HL-60 (cell line): ENCODE measurements around the gene TJP3.
A peak's percentile ranks its signal among the peaks of the same experiment; 100 is the strongest.

Experiments
- DNase-seq, 2 experiments: peaks; one replicate each; pipeline ENCODE4 v3.0.0-alpha.2; 2010 to 2020; ENCODE audit warnings: low read depth in 1 of 2, low spot score in 1 of 2
- H3K27ac ChIP-seq: fragments of 250-450 bp; sonication (Bioruptor Pico); replicated peaks from 2 replicates; pipeline ENCODE4 v1.5.1; 2020; ENCODE audit warnings: mild to moderate bottlenecking, moderate library complexity
- H3K27me3 ChIP-seq: fragments of 250-450 bp; sonication (Bioruptor Pico); 2 replicates; pipeline ENCODE4 v1.5.1; 2021; ENCODE audit warnings: mild to moderate bottlenecking, moderate library complexity; ENCODE audit not compliant: insufficient read depth, poor library complexity, severe bottlenecking
- H3K4me3 ChIP-seq: replicated peaks from 2 replicates; pipeline ENCODE4 v1.5.1; 2011; ENCODE audit warnings: mild to moderate bottlenecking, control low read depth, low read length; ENCODE audit not compliant: insufficient read depth
- GABPA ChIP-seq: IDR thresholded peaks from 2 replicates; pipeline ENCODE4 v1.6.1; 2012; ENCODE audit warnings: low read depth
- POLR2AphosphoS5 ChIP-seq: IDR thresholded peaks from 2 replicates; pipeline ENCODE4 v1.6.1; 2012; ENCODE audit warnings: low read depth
- SPI1 ChIP-seq: IDR thresholded peaks from 2 replicates; pipeline ENCODE4 v1.6.1; 2012; ENCODE audit warnings: low read depth, mild to moderate bottlenecking, borderline replicate concordance
- TF ChIP-seq, protein P1 (sequence below): IDR thresholded peaks from 2 replicates; pipeline ENCODE4 v1.6.1; 2012; ENCODE audit warnings: low read depth; ENCODE audit not compliant: insufficient replicate concordance
- TF ChIP-seq, protein P2 (sequence below): IDR thresholded peaks from one replicate; pipeline ENCODE4 v1.5.1; 2011; ENCODE audit warnings: low read length, control low read depth, inconsistent platforms; ENCODE audit not compliant: insufficient read depth

TJP3 gene

DNA sequence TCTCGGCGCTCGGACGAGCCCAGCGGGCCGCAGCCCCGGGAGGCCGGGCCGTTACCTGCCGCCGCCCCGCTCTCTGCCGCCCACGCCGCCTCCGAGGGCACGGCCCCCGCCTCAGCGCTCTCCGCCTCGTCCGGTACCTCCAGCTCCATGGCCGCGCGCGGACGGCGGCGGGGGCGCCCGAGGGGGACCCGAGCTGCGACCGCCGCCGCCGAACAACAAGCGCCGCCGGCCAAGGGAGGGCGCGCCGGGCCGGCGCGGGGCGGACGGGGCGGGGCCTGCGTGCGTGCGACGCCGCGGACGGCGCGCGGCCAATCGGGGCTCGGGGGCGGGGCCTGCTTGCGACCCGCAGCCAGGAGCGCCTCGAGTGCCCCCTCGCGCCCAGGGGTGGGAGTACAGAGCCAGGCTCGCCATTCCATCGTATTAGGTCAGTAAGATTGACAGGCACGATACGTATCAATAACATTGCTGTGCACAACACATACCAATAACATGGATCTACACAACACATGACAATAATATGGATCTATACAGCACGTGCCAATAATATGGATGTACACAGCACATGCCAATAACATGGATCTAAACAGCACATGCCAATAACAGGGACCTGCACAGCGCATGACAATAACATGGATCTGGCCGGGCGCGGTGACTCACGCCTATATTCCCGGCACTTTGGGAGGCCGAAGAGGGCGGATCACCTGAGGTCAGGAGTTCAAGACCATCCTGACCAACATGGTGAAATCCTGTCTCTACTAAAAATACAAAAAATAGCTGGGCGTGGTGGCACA lies 7.7 kb upstream of the TJP3 start, which contains the start of gene PIP5K1C:
PIP5K1C (minus strand) TSS at position 227 of the 791 bp plus-strand sequence; CDS start at position 149, 78 bp downstream.
- DNase-seq = peak; percentile 78 to 82
- TF ChIP-seq, protein P1, sequence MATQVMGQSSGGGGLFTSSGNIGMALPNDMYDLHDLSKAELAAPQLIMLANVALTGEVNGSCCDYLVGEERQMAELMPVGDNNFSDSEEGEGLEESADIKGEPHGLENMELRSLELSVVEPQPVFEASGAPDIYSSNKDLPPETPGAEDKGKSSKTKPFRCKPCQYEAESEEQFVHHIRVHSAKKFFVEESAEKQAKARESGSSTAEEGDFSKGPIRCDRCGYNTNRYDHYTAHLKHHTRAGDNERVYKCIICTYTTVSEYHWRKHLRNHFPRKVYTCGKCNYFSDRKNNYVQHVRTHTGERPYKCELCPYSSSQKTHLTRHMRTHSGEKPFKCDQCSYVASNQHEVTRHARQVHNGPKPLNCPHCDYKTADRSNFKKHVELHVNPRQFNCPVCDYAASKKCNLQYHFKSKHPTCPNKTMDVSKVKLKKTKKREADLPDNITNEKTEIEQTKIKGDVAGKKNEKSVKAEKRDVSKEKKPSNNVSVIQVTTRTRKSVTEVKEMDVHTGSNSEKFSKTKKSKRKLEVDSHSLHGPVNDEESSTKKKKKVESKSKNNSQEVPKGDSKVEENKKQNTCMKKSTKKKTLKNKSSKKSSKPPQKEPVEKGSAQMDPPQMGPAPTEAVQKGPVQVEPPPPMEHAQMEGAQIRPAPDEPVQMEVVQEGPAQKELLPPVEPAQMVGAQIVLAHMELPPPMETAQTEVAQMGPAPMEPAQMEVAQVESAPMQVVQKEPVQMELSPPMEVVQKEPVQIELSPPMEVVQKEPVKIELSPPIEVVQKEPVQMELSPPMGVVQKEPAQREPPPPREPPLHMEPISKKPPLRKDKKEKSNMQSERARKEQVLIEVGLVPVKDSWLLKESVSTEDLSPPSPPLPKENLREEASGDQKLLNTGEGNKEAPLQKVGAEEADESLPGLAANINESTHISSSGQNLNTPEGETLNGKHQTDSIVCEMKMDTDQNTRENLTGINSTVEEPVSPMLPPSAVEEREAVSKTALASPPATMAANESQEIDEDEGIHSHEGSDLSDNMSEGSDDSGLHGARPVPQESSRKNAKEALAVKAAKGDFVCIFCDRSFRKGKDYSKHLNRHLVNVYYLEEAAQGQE = no peak
- TF ChIP-seq GABPA = no peak
- TF ChIP-seq SPI1 = no peak
- TF ChIP-seq, protein P2, sequence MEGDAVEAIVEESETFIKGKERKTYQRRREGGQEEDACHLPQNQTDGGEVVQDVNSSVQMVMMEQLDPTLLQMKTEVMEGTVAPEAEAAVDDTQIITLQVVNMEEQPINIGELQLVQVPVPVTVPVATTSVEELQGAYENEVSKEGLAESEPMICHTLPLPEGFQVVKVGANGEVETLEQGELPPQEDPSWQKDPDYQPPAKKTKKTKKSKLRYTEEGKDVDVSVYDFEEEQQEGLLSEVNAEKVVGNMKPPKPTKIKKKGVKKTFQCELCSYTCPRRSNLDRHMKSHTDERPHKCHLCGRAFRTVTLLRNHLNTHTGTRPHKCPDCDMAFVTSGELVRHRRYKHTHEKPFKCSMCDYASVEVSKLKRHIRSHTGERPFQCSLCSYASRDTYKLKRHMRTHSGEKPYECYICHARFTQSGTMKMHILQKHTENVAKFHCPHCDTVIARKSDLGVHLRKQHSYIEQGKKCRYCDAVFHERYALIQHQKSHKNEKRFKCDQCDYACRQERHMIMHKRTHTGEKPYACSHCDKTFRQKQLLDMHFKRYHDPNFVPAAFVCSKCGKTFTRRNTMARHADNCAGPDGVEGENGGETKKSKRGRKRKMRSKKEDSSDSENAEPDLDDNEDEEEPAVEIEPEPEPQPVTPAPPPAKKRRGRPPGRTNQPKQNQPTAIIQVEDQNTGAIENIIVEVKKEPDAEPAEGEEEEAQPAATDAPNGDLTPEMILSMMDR = peak; percentile 71
- no peak for TF ChIP-seq POLR2AphosphoS5
- Histone ChIP-seq H3K27me3 (peaks cover 2% of the 10 kb centered on the region), H3K4me3 (peak within 1 kb of the TSS; percentile 88), H3K27ac (peak within 1 kb of the TSS; percentile 50)

DNA sequence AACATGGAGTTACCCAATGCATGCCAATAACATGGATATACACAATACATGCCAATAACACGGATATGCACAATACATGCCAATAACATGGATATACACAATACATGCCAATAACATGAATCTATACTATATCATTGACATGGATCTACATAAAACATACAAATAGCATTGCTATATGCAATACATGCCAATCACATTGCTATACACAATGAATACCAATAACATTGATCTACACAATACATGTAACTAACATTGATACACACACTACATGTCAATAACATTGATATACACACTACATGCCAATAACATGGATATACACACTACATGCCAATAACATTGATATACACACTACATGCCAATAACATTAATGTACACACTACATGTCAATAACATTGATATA lies 7.0 kb upstream of the TJP3 start:
- no peak for TF ChIP-seq POLR2AphosphoS5
- TF ChIP-seq, protein P2 = no peak
- TF ChIP-seq SPI1 = no peak
- TF ChIP-seq, protein P1 = no peak
- TF ChIP-seq GABPA = no peak
- H3K27ac ChIP-seq = no peak overlapping the region
- H3K4me3 ChIP-seq = no peak overlapping the region
- peaks cover 2% of the 10 kb centered on the region for H3K27me3 ChIP-seq
- no peak for DNase-seq

DNA sequence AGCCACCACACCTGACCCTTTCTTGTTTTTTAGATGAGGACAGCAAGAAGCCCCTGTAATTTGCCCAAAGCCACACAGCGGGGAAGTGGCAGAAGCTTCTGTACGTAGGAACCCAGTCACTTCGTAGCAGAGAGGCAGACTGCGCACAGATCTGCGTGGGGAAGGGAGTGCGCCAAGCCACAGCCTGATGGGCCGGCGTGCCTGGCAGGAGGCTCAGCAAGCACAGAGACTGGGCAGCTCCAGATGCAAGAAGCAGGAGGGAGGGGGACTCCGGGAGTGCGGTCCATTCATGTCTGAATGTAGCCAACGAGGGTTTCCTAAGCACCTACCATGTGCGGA lies 347 bp upstream of the TJP3 start:
- H3K27me3 ChIP-seq = peaks cover 26% of the 10 kb centered on the region
- no peak overlapping the region for H3K4me3 ChIP-seq
- no peak for DNase-seq
- no peak overlapping the region for H3K27ac ChIP-seq
- TF ChIP-seq, protein P2 = no peak
- no peak for TF ChIP-seq POLR2AphosphoS5
